Measurements from ENCODE around the gene STK32B. TPM values are rescaled to one million over a fixed set of nuclear protein-coding genes. Genes with fewer than 3 reads are reported as not detected.

STK32B gene
- total and polyA plus RNA-seq, 11 donors, result 0.08 to 2.0 (median 0.25) TPM

GRCh38 chr4:5527211-5527610 is 475.9 kb downstream of the STK32B start:
- Histone ChIP-seq H3K9me3 (peaks cover 0 to 7% (median 0%) of the 10 kb centered on the region in 12 donors), H3K4me3 (no peak overlapping the region), H3K36me3 (no peaks in the 10 kb centered on the region), H3K27me3 (no peaks in the 10 kb centered on the region), H3K27ac (no peak overlapping the region), H3K4me1 (peaks cover 0 to 11% (median 0%) of the 10 kb centered on the region in 12 donors)
- WGBS, 4 donors, result 31 to 44% (median 37%) methylated on average over 3 of the region's 3 CpGs
- TF ChIP-seq, protein P1, sequence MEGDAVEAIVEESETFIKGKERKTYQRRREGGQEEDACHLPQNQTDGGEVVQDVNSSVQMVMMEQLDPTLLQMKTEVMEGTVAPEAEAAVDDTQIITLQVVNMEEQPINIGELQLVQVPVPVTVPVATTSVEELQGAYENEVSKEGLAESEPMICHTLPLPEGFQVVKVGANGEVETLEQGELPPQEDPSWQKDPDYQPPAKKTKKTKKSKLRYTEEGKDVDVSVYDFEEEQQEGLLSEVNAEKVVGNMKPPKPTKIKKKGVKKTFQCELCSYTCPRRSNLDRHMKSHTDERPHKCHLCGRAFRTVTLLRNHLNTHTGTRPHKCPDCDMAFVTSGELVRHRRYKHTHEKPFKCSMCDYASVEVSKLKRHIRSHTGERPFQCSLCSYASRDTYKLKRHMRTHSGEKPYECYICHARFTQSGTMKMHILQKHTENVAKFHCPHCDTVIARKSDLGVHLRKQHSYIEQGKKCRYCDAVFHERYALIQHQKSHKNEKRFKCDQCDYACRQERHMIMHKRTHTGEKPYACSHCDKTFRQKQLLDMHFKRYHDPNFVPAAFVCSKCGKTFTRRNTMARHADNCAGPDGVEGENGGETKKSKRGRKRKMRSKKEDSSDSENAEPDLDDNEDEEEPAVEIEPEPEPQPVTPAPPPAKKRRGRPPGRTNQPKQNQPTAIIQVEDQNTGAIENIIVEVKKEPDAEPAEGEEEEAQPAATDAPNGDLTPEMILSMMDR (IDR thresholded peaks at IDR 0.05), result no peak
- no peak for TF ChIP-seq POLR2A (IDR thresholded peaks at IDR 0.05)
- intact Hi-C loops (cut with DNase I), result no loop called here
- ATAC-seq (no peak), DNase-seq (no peak)

GRCh38 chr4:5528031-5528436 is 476.8 kb downstream of the STK32B start:
- Histone ChIP-seq H3K9me3 (peaks cover 0 to 7% (median 0%) of the 10 kb centered on the region in 12 donors), H3K27ac (no peak overlapping the region), H3K4me3 (no peak overlapping the region), H3K27me3 (no peaks in the 10 kb centered on the region), H3K36me3 (no peaks in the 10 kb centered on the region), H3K4me1 (peaks cover 0 to 11% (median 0%) of the 10 kb centered on the region in 12 donors)
- no peak for DNase-seq
- 91 to 97% (median 94%) methylated on average over 4 of the region's 4 CpGs for WGBS, 4 donors
- TF ChIP-seq POLR2A (IDR thresholded peaks at IDR 0.05), result no peak
- TF ChIP-seq, protein P1 (IDR thresholded peaks at IDR 0.05), result no peak
- intact Hi-C loops (cut with DNase I), result no loop called here
- no peak for ATAC-seq

GRCh38 chr4:5532100-5532499 is 480.8 kb downstream of the STK32B start:
- ATAC-seq (no peak), DNase-seq (no peak)
- no peak overlapping the region for H3K4me3 ChIP-seq
- peaks cover 0 to 8% (median 0%) of the 10 kb centered on the region in 12 donors for H3K9me3 ChIP-seq
- H3K4me1 ChIP-seq, result no peaks in the 10 kb centered on the region
- intact Hi-C loops (cut with DNase I), result no loop called here
- 89 to 100% (median 95%) methylated on average over 2 of the region's 2 CpGs for WGBS, 4 donors
- H3K36me3 ChIP-seq, result no peaks in the 10 kb centered on the region
- TF ChIP-seq POLR2A (IDR thresholded peaks at IDR 0.05), result no peak
- TF ChIP-seq, protein P1 (IDR thresholded peaks at IDR 0.05), result no peak
- no peaks in the 10 kb centered on the region for H3K27me3 ChIP-seq
- H3K27ac ChIP-seq, result no peak overlapping the region

GRCh38 chr4:5539584-5539983 is 488.3 kb downstream of the STK32B start:
- TF ChIP-seq POLR2A (IDR thresholded peaks at IDR 0.05), result no peak
- TF ChIP-seq, protein P1 (IDR thresholded peaks at IDR 0.05), result no peak
- intact Hi-C loops (cut with DNase I), result no loop called here
- Histone ChIP-seq H3K27ac (no peak overlapping the region), H3K36me3 (no peaks in the 10 kb centered on the region), H3K27me3 (no peaks in the 10 kb centered on the region), H3K4me1 (no peaks in the 10 kb centered on the region), H3K4me3 (no peak overlapping the region), H3K9me3 (peaks cover 0 to 8% (median 0%) of the 10 kb centered on the region in 12 donors)
- ATAC-seq, result no peak
- WGBS, 4 donors, result 85 to 95% (median 93%) methylated on average over 2 of the region's 2 CpGs
- DNase-seq, result no peak

Measured in heart left ventricle (tissue), 16 donors.